H1 (cell line): Measurements from ENCODE around the gene KRT5. TPM values are rescaled to one million over a fixed set of nuclear protein-coding genes. Genes with fewer than 3 reads are reported as not detected.

Experiments
- CTCF ChIA-PET: fragments of 300-600 bp; sonication (Branson Sonifier 250); formaldehyde crosslinking; loops from one replicate; lab custom pipeline; 2021; ENCODE audit not compliant: partially characterized antibody; lab: Charles Lee
- POLR2A ChIA-PET: fragments of 300-600 bp; sonication (Branson Sonifier 250); formaldehyde crosslinking; loops from one replicate; lab custom pipeline; 2021; ENCODE audit warnings: inconsistent platforms; ENCODE audit not compliant: partially characterized antibody; lab: Charles Lee
- DNase-seq, 2 experiments: peaks; one replicate each; pipeline versions ENCODE4 v3.0.0 to v3.0.0-alpha.2; 2010 to 2022; ENCODE audit warnings: low spot score in 2 of 2, low read depth in 1 of 2, mixed read lengths in 1 of 2
- FAIRE-seq: peaks from 2 replicates; lab custom pipeline; 2011; peaks lifted over from hg19 to GRCh38; lab: Jason Lieb, UNC
- H2AFZ ChIP-seq: 2 replicates; pipeline ENCODE4 v1.8.1; 2012; ENCODE audit warnings: low read length, inconsistent platforms
- H2AK5ac ChIP-seq: 2 replicates; pipeline ENCODE4 v1.6.1; 2013; ENCODE audit warnings: low read depth, low read length
- H2BK120ac ChIP-seq: replicated peaks from 2 replicates; pipeline ENCODE3; 2013; ENCODE audit warnings: low read depth, low read length, inconsistent platforms
- H2BK12ac ChIP-seq: 2 replicates; pipeline ENCODE4 v1.6.1; 2013; ENCODE audit warnings: low read depth, low read length
- H2BK15ac ChIP-seq: 2 replicates; pipeline ENCODE4 v1.6.1; 2013; ENCODE audit warnings: low read length
- H2BK20ac ChIP-seq: 2 replicates; pipeline ENCODE4 v1.6.1; 2013; ENCODE audit warnings: low read length
- H2BK5ac ChIP-seq: 2 replicates; pipeline ENCODE4 v1.6.1; 2013; ENCODE audit warnings: low read depth, low read length
- H3K14ac ChIP-seq: 2 replicates; pipeline ENCODE4 v1.6.1; 2013; ENCODE audit warnings: inconsistent platforms; ENCODE audit not compliant: insufficient read length
- H3K18ac ChIP-seq: 2 replicates; pipeline ENCODE4 v1.6.1; 2013; ENCODE audit warnings: low read length; ENCODE audit errors: extremely low read depth
- H3K23ac ChIP-seq: 2 replicates; pipeline ENCODE4 v1.6.1; 2013; ENCODE audit warnings: inconsistent platforms; ENCODE audit not compliant: insufficient read length
- H3K23me2 ChIP-seq: 2 replicates; pipeline ENCODE4 v1.6.1; 2013; ENCODE audit warnings: low read depth, low read length
- H3K27ac ChIP-seq: 2 replicates; pipeline ENCODE4 v1.6.1; 2011; ENCODE audit warnings: low read depth, low read length, inconsistent platforms
- H3K27me3 ChIP-seq, 4 experiments: replicated peaks in 1 of 4; 1 replicate in 1 of 4; 2 replicates in 3 of 4; pipeline versions ENCODE4 v1.6.1 to v1.8.1; 2011 to 2013; ENCODE audit warnings: low read length in 3 of 4, mild to moderate bottlenecking in 3 of 4, inconsistent platforms in 2 of 4, mixed read lengths in 2 of 4, moderate library complexity in 1 of 4; ENCODE audit not compliant: control insufficient read depth in 3 of 4, insufficient read depth in 3 of 4; ENCODE audit errors: extremely low read depth in 1 of 4
- H3K36me3 ChIP-seq, 4 experiments: 2 replicates each; pipeline versions ENCODE4 v1.6.1 to v1.8.1; 2011 to 2013; ENCODE audit warnings: mild to moderate bottlenecking in 4 of 4, low read length in 3 of 4, moderate library complexity in 2 of 4, control low read depth in 1 of 4, inconsistent platforms in 1 of 4; ENCODE audit not compliant: insufficient read depth in 4 of 4, control insufficient read depth in 2 of 4
- H3K4ac ChIP-seq: replicated peaks from 2 replicates; pipeline ENCODE3; 2013; ENCODE audit warnings: low read length, low read depth, mixed read lengths, inconsistent platforms; ENCODE audit not compliant: insufficient read length
- H3K4me1 ChIP-seq, 4 experiments: replicated peaks in 1 of 4; 1 replicate in 1 of 4; 2 replicates in 3 of 4; pipeline versions ENCODE4 v1.6.1 to v1.8.1; 2011 to 2013; ENCODE audit warnings: low read length in 3 of 4, inconsistent platforms in 2 of 4, mixed read lengths in 1 of 4; ENCODE audit not compliant: insufficient read depth in 4 of 4, control insufficient read depth in 3 of 4
- H3K4me2 ChIP-seq, 2 experiments: 2 replicates each; pipeline versions ENCODE4 v1.6.1 to v1.8.1; 2011 to 2013; ENCODE audit warnings: low read depth in 2 of 2, low read length in 2 of 2, control low read depth in 1 of 2, inconsistent platforms in 1 of 2, mild to moderate bottlenecking in 1 of 2; ENCODE audit not compliant: insufficient read depth in 1 of 2
- H3K4me3 ChIP-seq, 4 experiments: fragments of 200-600, 300-600 bp in 1 of 4; sonication (generic), shearing (Covaris generic), sonication (Bioruptor Twin) in 1 of 4; 2 replicates each; pipeline versions ENCODE4 v1.5.1 to v1.8.1; 2011 to 2016; ENCODE audit warnings: low read length in 4 of 4, low read depth in 3 of 4, control low read depth in 2 of 4, inconsistent platforms in 2 of 4, mild to moderate bottlenecking in 2 of 4, mixed read lengths in 1 of 4, moderate library complexity in 1 of 4; ENCODE audit not compliant: insufficient read depth in 2 of 4; ENCODE audit errors: extremely low read depth in 1 of 4
- H3K56ac ChIP-seq: replicated peaks from 2 replicates; pipeline ENCODE3; 2013; ENCODE audit warnings: low read depth, mild to moderate bottlenecking, mixed read lengths, low read length, inconsistent platforms; ENCODE audit not compliant: insufficient read length
- H3K79me1 ChIP-seq: 2 replicates; pipeline ENCODE4 v1.6.1; 2013; ENCODE audit warnings: low read depth, low read length, control low read depth
- H3K79me2 ChIP-seq, 2 experiments: 2 replicates each; pipeline versions ENCODE4 v1.6.1 to v1.8.1; 2012 to 2013; ENCODE audit warnings: low read length in 2 of 2, mild to moderate bottlenecking in 2 of 2, inconsistent platforms in 1 of 2; ENCODE audit not compliant: insufficient read depth in 2 of 2, control insufficient read depth in 1 of 2
- H3K9ac ChIP-seq, 4 experiments: replicated peaks in 1 of 4; 1 replicate in 1 of 4; 2 replicates in 3 of 4; pipeline versions ENCODE4 v1.6.1 to v1.8.1; 2011 to 2013; ENCODE audit warnings: low read depth in 3 of 4, low read length in 3 of 4, control low read depth in 2 of 4, mild to moderate bottlenecking in 2 of 4, moderate library complexity in 2 of 4, inconsistent platforms in 1 of 4; ENCODE audit errors: extremely low read depth in 1 of 4
- H3K9me3 ChIP-seq, 2 experiments: 2 replicates each; pipeline versions ENCODE4 v1.6.1 to v1.8.1; 2012 to 2013; ENCODE audit warnings: mild to moderate bottlenecking in 2 of 2, moderate library complexity in 2 of 2, control low read depth in 1 of 2, inconsistent platforms in 1 of 2, low read depth in 1 of 2, low read length in 1 of 2, mixed read lengths in 1 of 2; ENCODE audit not compliant: insufficient read depth in 2 of 2
- H4K20me1 ChIP-seq, 2 experiments: replicated peaks in 1 of 2; 2 replicates each; pipeline versions ENCODE3 to v1.8.1; 2011 to 2013; ENCODE audit warnings: inconsistent platforms in 2 of 2, low read length in 2 of 2, mild to moderate bottlenecking in 1 of 2; ENCODE audit not compliant: insufficient read depth in 2 of 2, control insufficient read depth in 1 of 2
- H4K5ac ChIP-seq: 2 replicates; pipeline ENCODE4 v1.6.1; 2013; ENCODE audit warnings: low read length, low read depth, mixed read lengths, inconsistent platforms; ENCODE audit not compliant: insufficient read length
- H4K8ac ChIP-seq: 2 replicates; pipeline ENCODE4 v1.8.0; 2013; ENCODE audit warnings: mild to moderate bottlenecking, moderate library complexity, low read length, inconsistent platforms; ENCODE audit not compliant: insufficient read depth; ENCODE audit errors: extremely low read depth
- H4K91ac ChIP-seq: replicated peaks from 2 replicates; pipeline ENCODE3; 2013; ENCODE audit warnings: low read length, mixed read lengths, inconsistent platforms; ENCODE audit not compliant: insufficient read length
- BACH1 ChIP-seq: IDR thresholded peaks from 2 replicates; pipeline ENCODE4 v1.6.1; 2012; ENCODE audit warnings: low read length, improper control_type of control experiment
- BCL11A ChIP-seq, 2 experiments: IDR thresholded peaks; one replicate each; pipeline ENCODE4 v1.6.1; 2011; ENCODE audit warnings: low read depth in 2 of 2, low read length in 2 of 2, mild to moderate bottlenecking in 2 of 2
- CHD1 ChIP-seq: IDR thresholded peaks from 2 replicates; pipeline ENCODE4 v1.6.1; 2012; ENCODE audit warnings: low read depth, low read length, improper control_type of control experiment
- GTF2F1 ChIP-seq: IDR thresholded peaks from 2 replicates; pipeline ENCODE4 v1.6.1; 2012; ENCODE audit warnings: low read depth, low read length, improper control_type of control experiment, borderline replicate concordance
- NRF1 ChIP-seq: IDR thresholded peaks from 2 replicates; pipeline ENCODE4 v1.6.1; 2011; ENCODE audit warnings: mild to moderate bottlenecking, low read depth, low read length, improper control_type of control experiment
- PHF8 ChIP-seq: fragments of 200-600 bp; sonication (generic); conservative IDR thresholded peaks from 2 replicates; pipeline ENCODE4 v1.7.1; 2012; ENCODE audit warnings: low read depth, mild to moderate bottlenecking, inconsistent platforms, low read length, moderate library complexity
- SIRT6 ChIP-seq: IDR thresholded peaks from one replicate; pipeline ENCODE4 v1.7.1; 2012; ENCODE audit warnings: low read length, inconsistent platforms
- SP2 ChIP-seq: IDR thresholded peaks from 2 replicates; pipeline ENCODE4 v1.6.1; 2012; ENCODE audit warnings: mild to moderate bottlenecking, low read length, inconsistent platforms
- SRF ChIP-seq: IDR thresholded peaks from 2 replicates; pipeline ENCODE4 v1.6.1; 2011; ENCODE audit warnings: mild to moderate bottlenecking, low read depth, low read length, moderate library complexity
- TCF12 ChIP-seq: IDR thresholded peaks from 2 replicates; pipeline ENCODE4 v1.6.1; 2011; ENCODE audit warnings: low read depth, mild to moderate bottlenecking, low read length
- TEAD4 ChIP-seq: IDR thresholded peaks from 2 replicates; pipeline ENCODE4 v1.6.1; 2012; ENCODE audit warnings: low read depth, low read length, inconsistent platforms, mixed read lengths
- WGBS, 2 experiments: shearing (Covaris generic) in 1 of 2; methylation state at CpG; one replicate each; pipeline versions ENCODE4 v1.1.6 to v1.1.7; 2013 to 2015; ENCODE audit warnings: low lambda C conversion rate in 2 of 2, mixed read lengths in 2 of 2, inconsistent platforms in 1 of 2, low coverage in 1 of 2, missing lambda C conversion rate in 1 of 2; ENCODE audit not compliant: insufficient replicate concordance in 2 of 2, insufficient coverage in 1 of 2, insufficient read length in 1 of 2; ENCODE audit errors: extremely low coverage in 1 of 2, missing lambda C conversion rate in 1 of 2; 5-methylcytosine and 5-hydroxymethylcytosine counted together
- polyA plus RNA-seq, 7 experiments: library from polyadenylated mRNA; depleted of rRNA in 3 of 7; stranded (reverse) in 5 of 7; unstranded in 2 of 7; fragments of >200 nt in 5 of 7; fragments of 200-250 nt in 2 of 7; gene quantifications; 1 replicate in 5 of 7; 2 replicates in 1 of 7; 4 replicates in 1 of 7; pipeline versions ENCODE4 v1.2.1 to v1.2.3, GENCODE V29; 2011 to 2013; ENCODE audit warnings: missing spikeins in 2 of 7, mixed read lengths in 2 of 7
- total RNA-seq: library from RNA; stranded (reverse); fragmentation: NEBNext Ultra II Directional; extraction: Animal tissue kit (Norgen Biotek cat#: 25700); gene quantifications from 2 replicates; pipeline ENCODE4 v1.2.1, GENCODE V29; 2021

Gene KRT5
- total and polyA plus RNA-seq, 2 of the 8 experiments (the other 6 are each of a cell fraction or from before 2014, with no cell fraction given) = 0.18 TPM; not detected in 1

DNA sequence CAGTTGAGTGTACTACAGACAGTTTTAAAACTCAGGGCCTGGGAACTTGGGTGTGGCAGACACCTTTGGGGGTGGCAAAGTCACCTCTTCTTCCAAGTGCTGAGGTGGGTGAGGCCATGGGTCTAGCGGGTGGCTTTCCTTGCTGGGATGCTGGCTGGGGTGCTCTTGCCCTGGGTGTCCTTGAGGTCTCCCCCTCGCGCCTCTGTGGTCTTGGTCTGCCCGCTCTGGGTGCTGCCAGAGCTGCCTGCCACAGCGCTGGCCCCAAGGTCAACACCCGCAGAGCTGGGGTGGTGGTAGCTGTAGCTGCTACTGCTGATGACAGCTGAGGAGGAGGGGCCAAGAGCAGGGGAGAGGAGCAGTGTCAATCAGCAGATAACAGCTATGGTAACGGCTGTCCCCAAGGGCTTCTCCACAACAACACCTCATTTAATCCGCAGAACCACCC, 46.7 kb upstream of the KRT5 start:
- DNase-seq (no peak), FAIRE-seq (no peak)
- Histone ChIP-seq H3K9ac (no peak overlapping the region), H4K5ac (no peak overlapping the region), H4K8ac (no peak overlapping the region), H2BK12ac (no peak overlapping the region), H3K14ac (no peak overlapping the region), H3K4me3 (no peak overlapping the region), H3K36me3 (no peaks in the 10 kb centered on the region), H4K91ac (no peak overlapping the region), H2BK15ac (no peak overlapping the region), H3K23ac (no peak overlapping the region), H3K4ac (no peak overlapping the region), H2BK5ac (no peak overlapping the region), H3K4me2 (no peak overlapping the region), H3K56ac (no peak overlapping the region), H3K79me1 (no peaks in the 10 kb centered on the region), H3K79me2 (no peaks in the 10 kb centered on the region), H3K4me1 (no peaks in the 10 kb centered on the region), H2BK20ac (no peak overlapping the region), H3K9me3 (no peaks in the 10 kb centered on the region), H4K20me1 (no peaks in the 10 kb centered on the region), H2AFZ (no peak overlapping the region), H3K23me2 (no peaks in the 10 kb centered on the region), H3K18ac (no peak overlapping the region), H2AK5ac (no peak overlapping the region), H3K27me3 (no peaks in the 10 kb centered on the region; a peak in 1 of 7 replicates), H3K27ac (no peak overlapping the region), H2BK120ac (no peak overlapping the region)
- 93% methylated on average over 8 of the region's 8 CpGs; no CpG with 5 or more reads in 1 of the 2 experiments for WGBS, 2 experiments
- TF ChIP-seq SRF (no peak), SIRT6 (no peak), BCL11A (IDR thresholded peaks at IDR 0.05; ENCODE audit: low read depth in 2 of 2, low read length in 2 of 2) (no peak), TEAD4 (no peak), CHD1 (no peak), SP2 (no peak), GTF2F1 (no peak), BACH1 (no peak), TCF12 (no peak), NRF1 (no peak), PHF8 (no peak)
- ChIA-PET CTCF (interaction anchor here (0.7 to 2.7 kb wide), 18 partner anchors 10 to 426 kb away, joined by 3 to 13 read pairs (median 4); partner anchors contain the start of gene KRT71), POLR2A (no interaction called here)
